Neural progenitor cell (in vitro differentiated cells): ENCODE data around the gene OLFML2A. TPM values are rescaled to one million over a fixed set of nuclear protein-coding genes. Genes with fewer than 3 reads are reported as not detected.

ENCODE experiments used
- DNase-seq: peaks from one replicate; pipeline ENCODE4 v3.0.0-alpha.2; 2016; ENCODE audit warnings: low spot score
- H2AFZ ChIP-seq: fragments of 200-600 bp; sonication (generic); replicated peaks from 2 replicates; pipeline ENCODE4 v1.6.1; 2016; ENCODE audit warnings: antibody characterized with exemption
- H3F3A ChIP-seq: fragments of 200-600 bp; sonication (generic); 2 replicates; pipeline ENCODE4 v1.6.1; 2016; ENCODE audit warnings: antibody characterized with exemption, low read depth
- H3K27ac ChIP-seq: fragments of 200-600 bp; sonication (generic); 2 replicates; pipeline ENCODE4 v1.5.1; 2016; ENCODE audit warnings: mild to moderate bottlenecking
- H3K27me3 ChIP-seq: fragments of 200-600 bp; sonication (generic); 2 replicates; pipeline ENCODE4 v1.6.1; 2016; ENCODE audit warnings: mild to moderate bottlenecking, moderate library complexity
- H3K36me3 ChIP-seq: fragments of 200-600 bp; sonication (generic); 2 replicates; pipeline ENCODE4 v1.5.1; 2016
- H3K4me1 ChIP-seq: fragments of 200-600 bp; sonication (generic); 2 replicates; pipeline ENCODE4 v1.6.1; 2016; ENCODE audit warnings: mixed run types
- H3K4me2 ChIP-seq: fragments of 200-600 bp; sonication (generic); 2 replicates; pipeline ENCODE4 v1.6.1; 2016
- H3K4me3 ChIP-seq: fragments of 200-600 bp; sonication (generic); 2 replicates; pipeline ENCODE4 v1.5.1; 2016
- H3K79me2 ChIP-seq: fragments of 200-600 bp; sonication (generic); 2 replicates; pipeline ENCODE4 v1.6.1; 2016; ENCODE audit warnings: low read depth
- H3K9ac ChIP-seq: fragments of 200-600 bp; sonication (generic); 2 replicates; pipeline ENCODE4 v1.6.1; 2016
- H3K9me3 ChIP-seq: fragments of 200-600 bp; sonication (generic); 2 replicates; pipeline ENCODE4 v1.5.1; 2016; ENCODE audit warnings: low read depth
- H4K20me1 ChIP-seq: fragments of 200-600 bp; sonication (generic); 2 replicates; pipeline ENCODE4 v1.6.1; 2016; ENCODE audit warnings: low read depth
- H3K27ac Mint-ChIP-seq: 3 replicates; pipeline ENCODE4 v1.8.0; 2021; ENCODE audit warnings: mixed read lengths
- H3K27me3 Mint-ChIP-seq: 2 replicates; pipeline ENCODE4 v1.8.0; 2022; ENCODE audit warnings: low read depth, mild to moderate bottlenecking, inconsistent platforms, moderate library complexity, mixed read lengths; ENCODE audit not compliant: insufficient read depth
- H3K36me3 Mint-ChIP-seq: 3 replicates; pipeline ENCODE4 v1.8.0; 2021; ENCODE audit warnings: mixed read lengths
- H3K4me1 Mint-ChIP-seq: 3 replicates; pipeline ENCODE4 v1.8.0; 2021; ENCODE audit warnings: mixed read lengths
- H3K4me3 Mint-ChIP-seq: 3 replicates; pipeline ENCODE4 v1.8.0; 2021; ENCODE audit warnings: mild to moderate bottlenecking, moderate library complexity, mixed read lengths
- H3K9me3 Mint-ChIP-seq: 3 replicates; pipeline ENCODE4 v1.8.0; 2020; ENCODE audit warnings: mixed read lengths
- CTCF ChIP-seq: fragments of 200-600 bp; sonication (generic); IDR thresholded peaks from 2 replicates; pipeline ENCODE4 v1.5.1; 2017; ENCODE audit warnings: antibody characterized with exemption, mild to moderate bottlenecking
- EZH2 ChIP-seq: fragments of 200-600 bp; sonication (generic); IDR thresholded peaks from 2 replicates; pipeline ENCODE4 v1.6.1; 2017; ENCODE audit warnings: antibody characterized with exemption, mild to moderate bottlenecking, moderate library complexity
- EZH2phosphoT487 ChIP-seq: fragments of 200-600 bp; sonication (generic); IDR thresholded peaks from 2 replicates; pipeline ENCODE4 v1.6.1; 2017; ENCODE audit warnings: antibody characterized with exemption
- total RNA-seq: library from RNA; depleted of rRNA; stranded (reverse); fragments of >200 nt; gene quantifications from 2 replicates; pipeline ENCODE4 v1.2.3, GENCODE V29; 2015; ENCODE audit warnings: low replicate concordance

OLFML2A gene
- total RNA-seq, 1 donor from 2014 or later = 3.1 TPM

- peaks cover 49% of the 10 kb centered on the region for H3K4me1 Mint-ChIP-seq
Measured at GRCh38 chr9:124752967-124753366, 24.0 kb upstream of the OLFML2A start.

GRCh38 chr9:124754289-124754688, 22.6 kb upstream of the OLFML2A start:
- Mint-ChIP-seq H3K4me1 (peaks cover 63% of the 10 kb centered on the region), H3K9me3 (no peaks in the 10 kb centered on the region), H3K27me3 (no peaks in the 10 kb centered on the region), H3K4me3 (no peak overlapping the region), H3K36me3 (peaks cover 6% of the 10 kb centered on the region), H3K27ac (no peak overlapping the region)
- TF ChIP-seq EZH2phosphoT487 = no peak
- peak; percentile 54 for TF ChIP-seq CTCF
- no peak for TF ChIP-seq EZH2
- Histone ChIP-seq H3K79me2 (peaks cover 100% of the 10 kb centered on the region), H3K36me3 (no peaks in the 10 kb centered on the region), H3K27me3 (no peaks in the 10 kb centered on the region), H3K4me1 (peaks cover 82% of the 10 kb centered on the region), H3K9me3 (no peaks in the 10 kb centered on the region), H3K4me3 (no peak overlapping the region), H3K27ac (no peak overlapping the region), H3K4me2 (peak overlapping the region; percentile 9), H2AFZ (no peak overlapping the region), H4K20me1 (peaks cover 97% of the 10 kb centered on the region), H3F3A (peaks cover 62% of the 10 kb centered on the region), H3K9ac (no peak overlapping the region)
- DNase-seq = no peak

More at GRCh38 chr9:124752967-124753366, 24.0 kb upstream of the OLFML2A start:
- H3K27me3 Mint-ChIP-seq = no peaks in the 10 kb centered on the region
- no peaks in the 10 kb centered on the region for H3K36me3 ChIP-seq
- peaks cover 52% of the 10 kb centered on the region for H3F3A ChIP-seq
- no peak overlapping the region for H3K27ac Mint-ChIP-seq
- no peak overlapping the region for H3K9ac ChIP-seq
- peak overlapping the region; percentile 37 for H3K4me2 ChIP-seq
- H3K79me2 ChIP-seq = peaks cover 100% of the 10 kb centered on the region
- H3K9me3 ChIP-seq = no peaks in the 10 kb centered on the region
- no peak overlapping the region for H3K4me3 Mint-ChIP-seq
- no peak for TF ChIP-seq EZH2phosphoT487
- no peak for TF ChIP-seq CTCF
- TF ChIP-seq EZH2 = no peak
- peaks cover 98% of the 10 kb centered on the region for H4K20me1 ChIP-seq
- peaks cover 6% of the 10 kb centered on the region for H3K36me3 Mint-ChIP-seq
- H3K27ac ChIP-seq = peak overlapping the region; percentile 57
- H3K4me3 ChIP-seq = no peak overlapping the region
- no peaks in the 10 kb centered on the region for H3K27me3 ChIP-seq
- H3K9me3 Mint-ChIP-seq = no peaks in the 10 kb centered on the region
- H3K4me1 ChIP-seq = peaks cover 69% of the 10 kb centered on the region
- DNase-seq = no peak
- H2AFZ ChIP-seq = no peak overlapping the region

GRCh38 chr9:124755061-124755460, 21.9 kb upstream of the OLFML2A start:
- Mint-ChIP-seq H3K36me3 (peaks cover 2% of the 10 kb centered on the region), H3K27ac (peak overlapping the region; percentile 30), H3K4me1 (peaks cover 70% of the 10 kb centered on the region), H3K9me3 (no peaks in the 10 kb centered on the region), H3K27me3 (no peaks in the 10 kb centered on the region), H3K4me3 (no peak overlapping the region)
- Histone ChIP-seq H3K4me2 (peak overlapping the region; percentile 79), H3K4me1 (peaks cover 90% of the 10 kb centered on the region), H4K20me1 (peaks cover 97% of the 10 kb centered on the region), H3K4me3 (no peak overlapping the region), H3F3A (peaks cover 70% of the 10 kb centered on the region), H3K36me3 (no peaks in the 10 kb centered on the region), H3K9ac (no peak overlapping the region), H3K27me3 (no peaks in the 10 kb centered on the region), H3K27ac (no peak overlapping the region), H3K9me3 (no peaks in the 10 kb centered on the region), H2AFZ (no peak overlapping the region), H3K79me2 (peaks cover 100% of the 10 kb centered on the region)
- no peak for DNase-seq
- TF ChIP-seq EZH2 (no peak), CTCF (no peak), EZH2phosphoT487 (no peak)
